Measurements from ENCODE around the gene SERINC5.
"Not testable (repeated sequence)": the region's sequence is repeated elsewhere in the genome, so short reads cannot be mapped to it uniquely, and the experiment has no call there.

Gene SERINC5

GRCh38 chr5:80114860-80115259 lies 141.0 kb downstream of the SERINC5 start:
- TF ChIP-seq CTCF (IDR thresholded peaks at IDR 0.05; ENCODE audit: insufficient read depth, low read length), result no peak
- no peak for TF ChIP-seq REST (IDR thresholded peaks at IDR 0.05; ENCODE audit: insufficient replicate concordance, low read depth)
- TF ChIP-seq POLR2AphosphoS5 (IDR thresholded peaks at IDR 0.05; ENCODE audit: low read depth), result no peak
- no peak for TF ChIP-seq SPI1 (IDR thresholded peaks at IDR 0.05; ENCODE audit: borderline replicate concordance, low read depth)
- TF ChIP-seq GABPA (IDR thresholded peaks at IDR 0.05; ENCODE audit: low read depth), result no peak
- Histone ChIP-seq H3K27ac (replicated peaks) (no peak overlapping the region), H3K27me3 (ENCODE audit: insufficient read depth, poor library complexity, severe bottlenecking) (no peaks in the 10 kb centered on the region), H3K4me3 (replicated peaks; ENCODE audit: insufficient read depth, low read length) (no peak overlapping the region)
- DNase-seq (ENCODE audit: low read depth in 1 of 2, low spot score in 1 of 2), result no peak

- H3K27me3 ChIP-seq (ENCODE audit: insufficient read depth, poor library complexity, severe bottlenecking); H3K27ac ChIP-seq (replicated peaks); DNase-seq (ENCODE audit: low read depth in 1 of 2, low spot score in 1 of 2); H3K4me3 ChIP-seq (replicated peaks; ENCODE audit: insufficient read depth, low read length): not testable (repeated sequence)
Observed at GRCh38 chr5:80111376-80111990, 144.4 kb downstream of the SERINC5 start.

GRCh38 chr5:80109646-80110478 lies 146.0 kb downstream of the SERINC5 start:
- Histone ChIP-seq H3K27me3 (ENCODE audit: insufficient read depth, poor library complexity, severe bottlenecking) (no peaks in the 10 kb centered on the region), H3K27ac (replicated peaks) (no peak overlapping the region), H3K4me3 (replicated peaks; ENCODE audit: insufficient read depth, low read length) (no peak overlapping the region)
- DNase-seq (ENCODE audit: low read depth in 1 of 2, low spot score in 1 of 2), result no peak
- TF ChIP-seq SPI1 (IDR thresholded peaks at IDR 0.05; ENCODE audit: borderline replicate concordance, low read depth) (no peak), CTCF (IDR thresholded peaks at IDR 0.05; ENCODE audit: insufficient read depth, low read length) (no peak), POLR2AphosphoS5 (IDR thresholded peaks at IDR 0.05; ENCODE audit: low read depth) (no peak), REST (IDR thresholded peaks at IDR 0.05; ENCODE audit: insufficient replicate concordance, low read depth) (no peak), GABPA (IDR thresholded peaks at IDR 0.05; ENCODE audit: low read depth) (no peak)

GRCh38 chr5:80106916-80107315 lies 148.9 kb downstream of the SERINC5 start:
- TF ChIP-seq SPI1 (IDR thresholded peaks at IDR 0.05; ENCODE audit: borderline replicate concordance, low read depth), result no peak
- no peak for TF ChIP-seq CTCF (IDR thresholded peaks at IDR 0.05; ENCODE audit: insufficient read depth, low read length)
- TF ChIP-seq REST (IDR thresholded peaks at IDR 0.05; ENCODE audit: insufficient replicate concordance, low read depth), result no peak
- no peak for TF ChIP-seq GABPA (IDR thresholded peaks at IDR 0.05; ENCODE audit: low read depth)
- no peak for TF ChIP-seq POLR2AphosphoS5 (IDR thresholded peaks at IDR 0.05; ENCODE audit: low read depth)
- DNase-seq (ENCODE audit: low read depth in 1 of 2, low spot score in 1 of 2), result no peak
- H3K27ac ChIP-seq (replicated peaks), result no peak overlapping the region
- no peak overlapping the region for H3K4me3 ChIP-seq (replicated peaks; ENCODE audit: insufficient read depth, low read length)
- no peaks in the 10 kb centered on the region for H3K27me3 ChIP-seq (ENCODE audit: insufficient read depth, poor library complexity, severe bottlenecking)
